HG02885 (cell line): Measurements from ENCODE around the gene ADCY7.
A peak's percentile ranks its signal among the peaks of the same experiment; 100 is the strongest.

ENCODE experiments used
- ATAC-seq: cut with Tn5 transposase; IDR thresholded peaks from one replicate; pipeline ENCODE4 v1.9.1; 2021; ENCODE audit warnings: mild to moderate bottlenecking; ENCODE audit not compliant: unreplicated experiment, poor library complexity

The ADCY7 gene

DNA sequence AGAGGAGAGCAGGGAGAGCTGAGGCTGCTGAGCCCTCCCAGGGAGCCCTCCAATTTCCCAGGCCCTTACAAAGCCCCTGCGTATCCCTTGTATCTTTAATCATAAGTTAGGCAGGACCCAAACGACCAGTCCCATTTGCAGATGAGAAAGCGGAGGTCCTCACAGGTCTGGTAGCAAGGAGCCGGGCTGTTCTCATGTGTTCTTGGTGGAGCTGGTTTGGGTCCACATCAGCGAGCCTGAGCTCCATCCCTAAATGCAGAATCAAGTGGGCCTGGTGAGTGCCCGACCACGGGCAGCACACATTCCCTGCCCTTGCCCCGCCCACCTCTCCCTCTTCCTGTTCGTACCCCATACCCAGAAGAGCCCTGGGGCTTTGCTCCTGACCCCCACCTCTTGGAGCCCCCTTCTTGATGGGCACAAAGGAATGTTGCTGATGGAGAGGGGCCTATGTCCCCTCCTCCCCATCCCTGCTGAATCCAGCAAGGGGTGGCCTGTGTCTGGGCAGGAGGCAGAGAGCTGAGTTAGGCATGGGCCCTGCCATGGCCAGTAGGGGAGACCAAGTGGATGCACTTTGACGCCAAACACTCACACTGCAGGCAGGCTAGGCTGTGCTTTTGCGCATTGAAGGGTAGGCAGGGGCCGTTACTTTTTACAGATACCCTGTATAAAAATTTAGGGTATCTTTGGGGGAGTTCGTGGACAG, 18.3 kb upstream of the ADCY7 start:
- ATAC-seq = no peak

DNA sequence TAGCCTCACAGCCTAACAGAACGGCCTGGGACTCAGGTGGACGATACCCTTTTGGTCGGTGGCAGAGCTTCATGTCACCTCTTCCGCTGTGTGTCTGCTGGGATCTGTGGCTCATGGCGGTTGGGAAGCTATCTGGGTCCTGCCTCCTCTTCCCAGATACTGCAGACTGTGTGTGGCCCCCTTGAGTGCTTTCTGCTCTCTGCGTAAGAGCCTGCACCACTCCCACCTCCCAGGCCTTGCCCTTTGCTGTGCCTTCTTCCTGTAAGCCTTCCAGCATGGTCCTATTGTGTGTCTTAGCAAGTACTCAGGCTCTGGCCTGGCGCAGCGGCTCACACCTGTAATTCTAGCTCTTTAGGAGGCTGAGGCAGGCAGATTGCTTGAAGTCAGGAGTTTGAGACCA, 17.5 kb upstream of the ADCY7 start:
- ATAC-seq = no peak

DNA sequence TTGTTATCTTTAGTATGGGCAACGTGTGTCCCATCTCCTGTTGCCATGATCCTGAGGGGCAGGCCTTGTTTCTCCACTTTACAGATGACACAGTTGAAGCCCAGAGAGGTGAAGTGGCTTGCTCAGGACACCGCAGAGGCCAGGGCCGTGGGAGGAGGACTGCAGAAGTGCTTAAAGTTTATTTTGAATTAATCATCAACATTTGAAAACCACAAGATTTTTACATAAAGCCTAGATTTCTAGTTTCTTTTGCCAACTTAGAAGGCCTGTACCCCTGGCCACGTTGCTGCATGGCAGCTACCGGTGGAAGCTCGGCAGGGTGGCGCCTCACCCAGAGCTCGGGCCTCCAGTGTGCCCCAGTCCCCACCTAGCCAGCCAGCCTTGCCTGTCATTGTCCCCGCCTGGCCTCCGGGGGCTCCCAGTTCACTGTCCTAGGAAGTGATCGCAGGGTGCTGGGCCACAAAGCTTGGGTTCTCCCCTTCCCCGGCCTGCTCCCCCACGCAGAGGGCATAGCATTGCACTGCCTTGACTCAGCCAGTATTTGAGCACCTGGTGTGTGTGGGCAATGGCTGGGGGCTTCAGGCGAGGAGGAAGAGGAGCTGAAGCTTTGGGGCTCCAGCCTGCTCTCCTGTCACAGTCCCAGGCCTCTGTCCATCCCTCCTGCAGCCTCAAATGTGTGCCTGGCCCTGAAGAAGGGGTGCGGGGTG, 14.8 kb upstream of the ADCY7 start:
- no peak for ATAC-seq

DNA sequence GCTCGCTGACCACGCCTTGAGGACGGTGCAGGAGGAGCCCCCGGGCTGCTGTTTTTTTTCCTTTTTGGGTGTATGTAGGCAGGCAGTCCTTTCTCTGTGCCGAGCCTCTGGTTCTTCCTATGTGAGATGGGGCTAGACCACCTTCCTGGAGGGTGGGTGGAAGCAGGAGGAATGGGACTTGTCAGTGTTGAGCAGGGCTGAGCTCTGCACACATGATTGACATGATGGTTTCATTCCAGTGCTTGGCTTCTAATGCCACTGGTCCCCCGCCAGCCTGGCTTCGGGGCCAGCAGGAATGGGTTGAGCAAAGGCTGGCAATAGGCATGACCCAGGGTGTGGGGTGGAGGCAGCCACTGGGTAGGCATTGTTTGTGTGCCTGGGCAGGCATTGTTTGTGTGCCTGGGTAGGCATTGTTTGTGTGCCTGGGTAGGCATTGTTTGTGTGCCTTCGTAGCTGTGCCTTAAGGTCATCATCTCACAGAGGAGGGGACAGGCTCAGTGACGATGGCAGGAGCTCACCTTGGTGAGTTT, 14.2 kb upstream of the ADCY7 start:
- no peak for ATAC-seq

DNA sequence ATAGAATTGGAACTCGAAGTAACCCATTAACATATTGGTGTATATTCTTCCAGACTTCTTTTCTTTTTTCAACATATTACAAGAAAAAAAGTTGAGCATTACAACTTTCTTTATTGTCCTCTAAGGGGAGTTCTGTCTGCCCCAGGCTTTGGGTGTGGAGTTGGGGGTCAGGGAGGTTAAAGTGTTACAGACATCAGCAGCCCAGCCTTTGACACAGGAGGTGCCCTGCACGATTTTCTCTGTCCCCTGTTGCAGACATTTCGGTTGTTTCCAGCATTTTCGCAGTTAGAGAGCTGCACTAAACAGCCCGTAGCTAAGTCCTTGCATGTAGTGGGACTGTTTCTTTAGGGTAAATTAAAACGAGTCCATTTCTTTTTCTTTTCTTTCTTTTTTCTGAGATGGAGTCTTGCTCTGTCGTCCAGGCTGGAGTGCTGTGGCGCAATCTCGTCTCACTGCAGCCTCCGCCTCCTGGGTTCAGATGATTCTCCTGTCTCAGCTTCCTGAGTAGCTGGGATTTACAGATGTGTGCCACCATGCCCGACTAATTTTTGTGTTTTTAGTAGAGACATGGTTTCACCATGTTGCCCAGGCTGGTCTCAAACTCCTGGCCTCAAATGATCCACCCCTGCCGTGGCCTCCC, 13.4 kb upstream of the ADCY7 start:
- no peak for ATAC-seq

DNA sequence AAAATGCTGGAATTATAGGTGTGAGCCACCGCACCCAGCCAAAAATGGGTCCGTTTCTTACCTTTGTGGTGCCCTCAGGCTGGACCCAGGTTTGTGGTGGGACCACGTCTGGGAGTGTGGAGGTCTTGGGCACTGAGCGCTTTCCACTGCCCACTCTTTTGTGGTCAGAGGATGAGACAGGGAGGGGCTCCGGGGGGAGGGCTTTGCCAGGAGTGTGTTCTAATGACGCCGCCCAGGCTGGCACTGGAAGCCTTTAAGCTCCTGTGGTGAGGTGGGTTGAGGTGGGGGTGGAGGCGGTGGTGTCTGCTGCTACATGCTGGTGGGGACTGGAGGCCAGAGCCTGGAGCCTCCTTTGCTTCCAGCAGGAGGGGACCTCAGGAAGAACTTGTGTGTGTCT, 12.8 kb upstream of the ADCY7 start:
- no peak for ATAC-seq

DNA sequence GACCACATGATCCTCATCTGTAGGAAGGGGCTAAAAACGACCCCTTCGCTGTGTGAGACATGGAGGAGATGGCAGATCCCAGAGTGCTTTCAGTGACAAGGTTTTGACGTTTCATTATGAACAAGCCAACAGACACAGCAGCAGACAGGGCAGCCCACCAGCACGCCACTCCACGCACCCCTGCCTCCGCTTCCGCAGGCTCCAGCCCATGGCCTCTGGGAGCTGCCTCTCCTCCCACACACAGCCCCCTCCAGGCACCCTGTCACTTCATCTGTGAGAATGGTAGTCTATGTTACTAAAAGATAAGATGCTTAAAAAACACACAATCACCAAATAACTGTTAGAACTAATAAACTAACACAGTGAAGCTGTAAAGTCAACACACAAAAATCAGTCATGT, 12.3 kb upstream of the ADCY7 start:
- ATAC-seq = no peak

DNA sequence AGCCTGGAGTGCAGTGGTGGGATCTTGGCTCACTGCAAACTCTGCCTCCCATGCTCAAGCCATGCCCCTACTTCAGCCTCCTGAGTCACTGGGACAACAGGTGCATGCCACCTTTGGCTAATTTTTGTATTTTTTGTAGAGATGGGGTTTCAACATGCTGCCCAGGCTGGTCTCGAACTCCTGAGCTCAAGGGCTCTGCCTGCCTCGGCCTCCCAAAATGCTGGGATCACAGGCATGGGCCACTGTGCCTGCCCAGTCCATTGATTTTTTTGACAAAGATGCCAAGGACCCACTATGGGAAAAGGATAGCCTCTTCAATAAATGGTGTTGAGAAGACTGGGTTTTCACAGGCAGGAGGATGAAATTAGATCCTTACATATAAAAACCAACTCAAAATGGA, 10.8 kb upstream of the ADCY7 start:
- no peak for ATAC-seq

DNA sequence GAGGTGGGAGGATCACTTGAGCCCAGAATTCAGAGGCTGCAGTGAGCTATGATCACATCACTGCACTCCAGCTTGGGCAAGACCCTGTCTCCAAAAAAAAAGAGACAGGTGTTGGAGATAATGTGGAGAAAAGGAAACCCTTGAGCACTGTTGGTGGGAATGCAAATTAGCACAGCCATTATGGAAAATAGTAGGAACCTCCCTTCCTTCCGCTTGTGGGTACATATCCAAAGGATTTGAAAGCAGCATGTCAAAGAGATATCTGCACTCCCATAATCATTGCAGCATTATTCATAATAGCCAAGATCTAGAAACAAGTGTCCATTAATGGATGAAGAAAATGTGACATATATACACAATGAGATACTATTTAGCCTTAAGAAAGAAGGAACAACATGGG, 9.7 kb upstream of the ADCY7 start:
- ATAC-seq = no peak

DNA sequence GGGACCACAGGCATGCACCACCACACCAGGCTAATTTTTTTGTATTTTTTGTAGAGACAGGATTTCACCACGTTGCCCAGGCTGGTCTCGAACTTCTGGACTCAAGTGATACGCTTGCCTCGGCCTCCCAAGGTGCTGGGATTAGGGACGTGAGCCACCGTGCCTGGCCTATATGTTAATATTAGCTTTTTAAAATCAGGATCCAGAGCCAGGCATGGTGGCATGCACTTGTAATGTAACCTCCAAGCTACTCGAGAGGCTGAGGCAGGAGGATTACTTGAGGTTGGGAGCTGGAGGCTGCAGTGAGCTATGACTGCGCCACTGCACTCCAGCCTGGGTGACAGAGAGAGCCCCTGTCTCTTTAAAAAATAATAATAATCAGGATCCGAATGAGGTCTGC, 8.5 kb upstream of the ADCY7 start:
- no peak for ATAC-seq

DNA sequence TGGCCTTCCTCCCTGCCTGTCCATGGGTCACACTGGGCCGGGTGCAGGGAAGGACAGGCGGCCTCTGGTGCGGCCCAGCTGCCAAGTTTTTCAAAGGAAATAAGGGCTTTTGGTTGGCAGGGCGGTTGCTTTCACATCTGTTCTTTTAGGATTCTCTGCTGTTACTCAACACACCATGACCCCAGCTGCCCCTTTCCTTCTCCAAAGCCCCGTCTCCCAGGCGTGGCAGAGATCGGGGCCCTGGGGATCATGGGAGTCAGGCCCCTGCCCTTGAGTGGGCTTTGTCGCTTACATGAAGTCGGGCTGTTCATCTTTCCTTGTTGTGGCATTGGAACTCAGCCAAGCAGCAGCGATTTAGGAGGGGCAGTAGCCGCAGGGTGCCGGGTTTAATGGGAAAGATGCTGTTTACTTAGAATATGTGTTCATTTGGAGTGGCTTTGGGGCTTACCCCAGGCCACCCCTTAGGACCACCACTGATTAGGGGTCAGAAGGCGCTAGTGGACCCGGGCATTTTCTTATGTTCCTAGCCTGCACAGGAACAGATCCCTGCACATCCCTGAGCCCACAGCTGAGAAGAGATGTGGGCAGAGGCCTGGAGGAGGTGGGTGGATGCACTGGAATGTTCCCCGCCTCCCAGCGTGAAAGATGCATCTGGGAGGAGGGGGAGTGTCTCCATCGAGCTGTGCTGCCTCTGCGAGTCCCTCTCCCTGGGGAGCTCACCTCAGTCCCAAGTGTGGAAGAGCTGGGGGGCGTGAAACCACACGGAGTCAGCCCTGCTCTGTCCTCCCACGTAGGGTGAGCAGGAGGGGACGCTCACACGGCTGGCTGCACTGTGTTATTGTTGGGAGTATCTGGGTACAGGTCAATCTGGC, 6.8 kb upstream of the ADCY7 start:
- no peak for ATAC-seq

DNA sequence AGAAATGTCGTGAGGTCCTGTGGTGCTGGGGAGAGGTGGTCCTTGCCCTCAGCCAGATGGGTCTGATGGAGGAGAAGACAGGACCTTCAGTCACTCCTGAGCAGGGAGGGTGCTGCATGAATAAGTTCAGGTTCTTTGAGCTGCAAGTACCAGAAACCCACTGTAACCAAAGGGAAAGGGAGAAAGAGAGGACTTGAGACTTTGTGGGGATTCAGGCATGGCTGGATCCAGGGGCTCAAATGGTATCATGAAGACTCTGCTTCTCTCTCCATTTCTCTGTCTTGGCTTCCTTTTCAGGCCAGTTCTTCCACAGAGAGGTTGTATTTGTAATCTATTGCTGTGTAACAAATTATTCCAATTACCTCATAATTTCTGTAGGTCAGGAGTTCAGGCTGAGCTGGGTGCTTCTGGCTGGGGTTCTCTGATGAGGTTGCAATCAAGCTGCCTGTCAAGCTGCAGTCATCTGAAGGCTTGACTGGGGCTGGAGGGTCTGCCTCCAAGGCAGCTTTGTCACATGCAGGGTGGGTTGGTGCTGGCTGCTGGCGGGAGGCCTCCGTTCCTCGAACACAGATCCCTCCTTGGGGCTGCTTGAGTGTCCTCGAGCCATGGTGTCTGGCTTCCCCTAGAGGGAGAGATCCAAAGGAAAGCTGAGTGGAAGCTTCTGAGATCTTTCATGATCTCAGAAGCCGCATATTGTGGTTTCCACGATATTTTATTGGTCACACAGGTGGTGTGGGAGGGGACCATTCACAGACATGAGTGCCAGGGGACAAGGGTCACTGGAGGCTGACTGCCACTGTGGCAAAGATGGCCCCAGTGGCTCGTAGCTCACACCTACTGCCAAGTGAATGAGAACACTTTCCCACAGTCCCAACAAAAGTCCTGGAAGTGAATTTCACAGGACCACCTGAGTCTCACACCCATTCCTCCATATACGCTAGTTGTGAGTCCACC, 5.9 kb upstream of the ADCY7 start:
- ATAC-seq = no peak

DNA sequence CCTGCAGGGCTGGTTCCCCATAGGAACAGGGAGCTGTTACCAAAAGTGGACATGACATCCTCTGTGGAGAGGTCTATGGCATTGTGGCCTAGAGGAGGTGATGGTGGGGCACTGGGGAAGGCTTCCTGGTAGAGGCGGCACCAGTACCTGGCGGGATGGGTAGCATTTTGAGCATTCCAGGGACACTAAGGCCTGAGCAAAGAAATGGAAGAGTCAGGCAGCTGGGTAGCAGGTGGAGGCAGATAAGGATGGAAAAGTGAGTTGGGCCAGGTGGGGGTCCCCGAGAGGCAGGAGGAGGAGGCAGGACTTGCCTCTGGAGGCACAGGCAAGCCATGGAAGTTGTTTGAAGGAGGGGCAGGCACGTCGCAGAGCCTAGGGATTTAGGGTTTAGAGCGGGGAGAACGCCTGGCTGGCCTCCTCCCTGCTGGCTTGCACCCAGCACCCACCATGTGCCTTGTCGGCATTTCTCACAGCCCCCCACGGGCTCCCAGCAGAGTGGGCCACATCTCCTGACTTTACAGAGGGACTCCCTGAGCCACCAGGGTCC, 5.1 kb upstream of the ADCY7 start:
- no peak for ATAC-seq

DNA sequence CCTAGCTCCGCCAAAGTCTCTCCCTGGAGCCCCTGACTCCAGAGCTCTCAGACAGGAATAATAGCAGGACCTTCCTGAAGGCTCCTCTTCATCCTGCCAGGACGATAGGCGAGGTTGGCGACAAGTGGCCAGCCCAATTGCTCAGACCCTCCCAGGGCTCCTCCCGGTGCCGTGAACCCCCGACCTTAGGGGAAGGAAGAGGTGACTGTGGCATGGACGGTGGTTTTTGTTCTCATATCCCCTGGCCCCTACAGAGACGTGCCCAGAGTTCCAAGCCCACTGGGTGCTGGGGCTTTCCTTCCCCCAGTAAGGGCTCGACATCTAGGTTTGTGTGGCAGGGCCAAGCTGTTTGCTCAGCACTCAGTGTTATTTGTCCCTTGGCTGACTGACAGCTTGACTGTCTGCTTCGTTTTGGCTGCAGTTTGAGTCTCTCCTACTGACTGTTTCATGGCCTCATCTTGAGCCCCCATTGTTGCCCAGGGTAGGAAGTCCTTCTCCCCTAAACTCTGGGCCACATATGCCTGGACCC, 4.6 kb upstream of the ADCY7 start:
- no peak for ATAC-seq

DNA sequence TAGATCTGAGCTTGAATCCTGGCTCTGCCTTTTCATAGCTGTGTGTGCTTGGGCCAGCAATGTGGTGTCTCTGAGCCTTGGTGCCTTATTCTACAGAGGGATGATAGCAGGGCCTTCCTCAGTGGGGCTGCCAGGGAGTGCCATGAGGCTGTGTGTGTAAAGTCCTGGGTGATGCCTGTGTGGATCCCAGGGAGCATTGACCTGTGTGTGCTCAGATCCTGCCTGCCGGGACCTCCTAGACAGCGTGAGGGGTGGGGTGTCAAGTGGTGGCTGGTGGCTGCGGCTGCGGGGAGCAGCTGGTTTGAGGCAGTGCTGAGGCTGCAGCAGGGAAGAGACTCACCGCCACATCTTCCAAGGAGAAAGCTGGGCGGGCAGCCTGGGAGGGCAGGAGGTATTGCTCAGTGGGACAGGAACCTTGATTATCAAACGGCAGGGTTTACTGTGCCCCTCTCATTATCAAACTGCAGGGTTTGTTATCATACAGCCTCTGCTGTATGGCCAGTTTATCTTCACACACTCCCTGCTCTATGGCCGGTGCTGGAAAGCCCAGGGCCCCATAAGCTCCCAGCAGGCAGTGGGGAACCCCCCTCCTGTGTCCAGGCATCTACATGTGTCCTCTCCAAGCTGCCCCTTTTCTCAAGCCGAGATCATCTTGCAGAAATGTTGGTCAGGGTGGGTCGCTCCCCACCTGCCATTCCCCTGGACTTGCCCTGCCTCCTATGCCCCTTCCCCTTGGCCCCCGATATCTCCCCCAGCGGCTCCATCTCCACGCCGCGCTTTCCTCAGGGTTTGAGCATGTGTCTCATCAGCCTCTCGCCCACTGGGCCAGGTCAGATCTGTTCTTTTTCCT, 3.1 kb upstream of the ADCY7 start:
- ATAC-seq = no peak

DNA sequence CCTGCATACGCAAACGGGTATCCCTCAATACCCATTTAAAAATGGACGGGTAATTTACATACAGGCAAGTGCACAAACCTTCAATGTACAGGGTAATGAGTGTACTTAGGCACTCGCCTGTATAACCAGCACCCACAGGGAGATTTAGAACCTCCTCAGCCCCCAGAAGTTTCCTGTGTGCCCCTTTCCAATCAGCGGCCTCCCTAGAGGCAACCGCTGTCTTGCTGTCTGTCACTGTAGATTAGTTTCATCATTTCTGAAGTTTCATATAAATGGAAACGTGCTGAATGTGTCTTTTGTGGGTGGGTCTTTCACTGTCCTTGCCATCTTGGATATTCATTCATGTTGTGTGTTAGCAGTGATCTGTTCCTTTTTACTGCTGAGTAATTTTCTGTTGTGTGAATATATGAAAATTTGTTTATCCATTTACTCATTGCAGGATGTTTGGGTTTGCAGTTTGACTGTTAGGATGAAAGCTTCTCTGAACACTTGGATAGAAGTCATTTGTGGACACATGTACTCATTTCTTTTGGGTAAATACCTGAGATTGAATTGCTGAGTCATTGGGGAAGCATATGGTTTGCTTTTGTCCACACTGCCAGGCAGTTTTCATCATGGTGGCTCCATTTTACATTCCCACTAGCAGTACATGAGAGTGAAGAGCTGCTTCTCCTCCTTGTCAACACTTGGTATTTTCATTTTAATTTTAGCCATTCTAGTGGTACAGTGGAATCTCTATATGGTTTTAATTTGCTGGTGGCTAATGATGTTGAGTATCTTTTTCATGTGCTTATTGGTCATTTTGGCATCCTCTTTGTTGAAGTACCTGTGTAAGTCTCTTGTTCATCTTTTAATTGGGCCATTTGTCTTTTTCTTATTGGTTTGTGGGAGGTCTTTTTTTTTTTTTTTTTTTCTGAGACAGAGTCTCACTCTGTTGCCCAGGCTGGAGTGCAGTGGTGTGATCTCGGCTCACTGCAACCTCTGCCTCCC, 2.1 kb upstream of the ADCY7 start:
- ATAC-seq = no peak

DNA sequence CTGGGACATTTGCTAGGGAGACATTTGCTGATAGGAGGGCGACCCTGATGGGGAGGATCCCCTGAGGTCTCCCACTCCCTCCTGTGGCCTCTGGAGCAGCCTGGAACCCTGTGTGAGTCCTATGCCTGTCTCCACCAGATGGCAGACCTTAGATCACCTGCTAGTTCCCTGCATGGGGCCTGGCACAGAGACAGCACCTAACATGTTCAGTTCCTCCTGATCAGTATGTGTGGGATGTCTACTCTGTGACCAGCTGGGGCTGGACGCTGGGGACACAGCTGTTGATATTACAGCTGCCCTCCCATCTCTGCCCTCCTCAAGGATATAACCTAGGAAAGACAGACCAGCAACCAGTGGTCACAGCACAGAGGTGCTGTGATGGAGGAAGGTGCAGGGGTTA, 1.1 kb upstream of the ADCY7 start:
- ATAC-seq = peak; percentile 29
